Neuron (in vitro differentiated cells): ENCODE data around the gene RSPH1.

Source experiments
- H2AFZ ChIP-seq: one replicate; pipeline ENCODE4 v1.6.1; 2013; ENCODE audit warnings: low read depth, mild to moderate bottlenecking, inconsistent platforms, low read length, moderate library complexity
- H3K27me3 ChIP-seq: one replicate; pipeline ENCODE4 v1.6.1; 2013; ENCODE audit warnings: low read length; ENCODE audit not compliant: insufficient read depth
- H3K36me3 ChIP-seq: one replicate; pipeline ENCODE4 v1.6.1; 2013; ENCODE audit warnings: low read length; ENCODE audit not compliant: insufficient read depth
- H3K4me1 ChIP-seq: one replicate; pipeline ENCODE4 v1.6.1; 2013; ENCODE audit warnings: low read length; ENCODE audit not compliant: insufficient read depth
- H3K4me3 ChIP-seq: 2 replicates; pipeline ENCODE4 v1.5.1; 2013; ENCODE audit warnings: mild to moderate bottlenecking, low read length, moderate library complexity
- H3K9me3 ChIP-seq: one replicate; pipeline ENCODE4 v1.6.1; 2013; ENCODE audit warnings: low read length

The RSPH1 gene

GRCh38 chr21:42447182-42447581 lies 48.8 kb downstream of the RSPH1 start:
- H3K4me1 ChIP-seq: no peaks in the 10 kb centered on the region
- no peaks in the 10 kb centered on the region for H3K36me3 ChIP-seq
- H2AFZ ChIP-seq: no peak overlapping the region
- no peaks in the 10 kb centered on the region for H3K9me3 ChIP-seq
- no peak overlapping the region for H3K4me3 ChIP-seq
- peaks cover 3% of the 10 kb centered on the region for H3K27me3 ChIP-seq

- Histone ChIP-seq H3K27me3 (peaks cover 3% of the 10 kb centered on the region), H3K4me3 (no peak overlapping the region), H3K36me3 (no peaks in the 10 kb centered on the region), H3K9me3 (no peaks in the 10 kb centered on the region), H3K4me1 (no peaks in the 10 kb centered on the region), H2AFZ (no peak overlapping the region)
These were observed 49.5 kb downstream of the RSPH1 start for GRCh38 chr21:42446531-42446930.

GRCh38 chr21:42445311-42445710 lies 50.7 kb downstream of the RSPH1 start:
- Histone ChIP-seq H3K36me3 (no peaks in the 10 kb centered on the region), H3K27me3 (peaks cover 3% of the 10 kb centered on the region), H2AFZ (no peak overlapping the region), H3K9me3 (no peaks in the 10 kb centered on the region), H3K4me1 (no peaks in the 10 kb centered on the region), H3K4me3 (no peak overlapping the region)

- Histone ChIP-seq H3K9me3 (no peaks in the 10 kb centered on the region), H3K4me3 (no peak overlapping the region), H2AFZ (no peak overlapping the region), H3K27me3 (peaks cover 3% of the 10 kb centered on the region), H3K36me3 (no peaks in the 10 kb centered on the region), H3K4me1 (no peaks in the 10 kb centered on the region)
These were observed 51.3 kb downstream of the RSPH1 start for GRCh38 chr21:42444745-42445059.

GRCh38 chr21:42443876-42444744 lies 51.9 kb downstream of the RSPH1 start:
- Histone ChIP-seq H3K4me3 (no peak overlapping the region), H3K4me1 (no peaks in the 10 kb centered on the region), H3K27me3 (peaks cover 3% of the 10 kb centered on the region), H3K9me3 (no peaks in the 10 kb centered on the region), H2AFZ (no peak overlapping the region), H3K36me3 (no peaks in the 10 kb centered on the region)

GRCh38 chr21:42443181-42443785 lies 52.7 kb downstream of the RSPH1 start:
- no peaks in the 10 kb centered on the region for H3K4me1 ChIP-seq
- H2AFZ ChIP-seq: no peak overlapping the region
- H3K4me3 ChIP-seq: no peak overlapping the region
- H3K9me3 ChIP-seq: no peaks in the 10 kb centered on the region
- peaks cover 3% of the 10 kb centered on the region for H3K27me3 ChIP-seq
- no peaks in the 10 kb centered on the region for H3K36me3 ChIP-seq

- H2AFZ ChIP-seq: no peak overlapping the region
- H3K4me3 ChIP-seq: no peak overlapping the region
- no peaks in the 10 kb centered on the region for H3K36me3 ChIP-seq
- H3K4me1 ChIP-seq: no peaks in the 10 kb centered on the region
- H3K9me3 ChIP-seq: no peaks in the 10 kb centered on the region
- peaks cover 3% of the 10 kb centered on the region for H3K27me3 ChIP-seq
These were observed 54.1 kb downstream of the RSPH1 start for GRCh38 chr21:42441963-42442362.

- no peak overlapping the region for H2AFZ ChIP-seq
- H3K4me1 ChIP-seq: no peaks in the 10 kb centered on the region
- peaks cover 3% of the 10 kb centered on the region for H3K27me3 ChIP-seq
- H3K4me3 ChIP-seq: no peak overlapping the region
- H3K36me3 ChIP-seq: no peaks in the 10 kb centered on the region
- H3K9me3 ChIP-seq: no peaks in the 10 kb centered on the region
These were observed 55.7 kb downstream of the RSPH1 start for GRCh38 chr21:42440187-42440792.

- H3K9me3 ChIP-seq: no peaks in the 10 kb centered on the region
- H3K27me3 ChIP-seq: peaks cover 3% of the 10 kb centered on the region
- H3K36me3 ChIP-seq: no peaks in the 10 kb centered on the region
- H3K4me3 ChIP-seq: no peak overlapping the region
- no peaks in the 10 kb centered on the region for H3K4me1 ChIP-seq
- no peak overlapping the region for H2AFZ ChIP-seq
These were observed 56.5 kb downstream of the RSPH1 start for GRCh38 chr21:42439284-42440186.

- Histone ChIP-seq H3K36me3 (no peaks in the 10 kb centered on the region), H3K4me3 (no peak overlapping the region), H3K27me3 (peaks cover 3% of the 10 kb centered on the region), H3K9me3 (no peaks in the 10 kb centered on the region), H3K4me1 (no peaks in the 10 kb centered on the region), H2AFZ (no peak overlapping the region)
These were observed 57.5 kb downstream of the RSPH1 start for GRCh38 chr21:42438316-42439205.

GRCh38 chr21:42437786-42438185 lies 58.2 kb downstream of the RSPH1 start:
- Histone ChIP-seq H3K9me3 (no peaks in the 10 kb centered on the region), H3K36me3 (no peaks in the 10 kb centered on the region), H3K4me3 (no peak overlapping the region), H3K4me1 (no peaks in the 10 kb centered on the region), H2AFZ (no peak overlapping the region), H3K27me3 (no peaks in the 10 kb centered on the region)

GRCh38 chr21:42436914-42437313 lies 59.1 kb downstream of the RSPH1 start:
- Histone ChIP-seq H3K36me3 (no peaks in the 10 kb centered on the region), H3K4me3 (no peak overlapping the region), H2AFZ (no peak overlapping the region), H3K9me3 (peaks cover 3% of the 10 kb centered on the region), H3K4me1 (no peaks in the 10 kb centered on the region), H3K27me3 (no peaks in the 10 kb centered on the region)
